ENCODE results near the gene DENND11.

DNA sequence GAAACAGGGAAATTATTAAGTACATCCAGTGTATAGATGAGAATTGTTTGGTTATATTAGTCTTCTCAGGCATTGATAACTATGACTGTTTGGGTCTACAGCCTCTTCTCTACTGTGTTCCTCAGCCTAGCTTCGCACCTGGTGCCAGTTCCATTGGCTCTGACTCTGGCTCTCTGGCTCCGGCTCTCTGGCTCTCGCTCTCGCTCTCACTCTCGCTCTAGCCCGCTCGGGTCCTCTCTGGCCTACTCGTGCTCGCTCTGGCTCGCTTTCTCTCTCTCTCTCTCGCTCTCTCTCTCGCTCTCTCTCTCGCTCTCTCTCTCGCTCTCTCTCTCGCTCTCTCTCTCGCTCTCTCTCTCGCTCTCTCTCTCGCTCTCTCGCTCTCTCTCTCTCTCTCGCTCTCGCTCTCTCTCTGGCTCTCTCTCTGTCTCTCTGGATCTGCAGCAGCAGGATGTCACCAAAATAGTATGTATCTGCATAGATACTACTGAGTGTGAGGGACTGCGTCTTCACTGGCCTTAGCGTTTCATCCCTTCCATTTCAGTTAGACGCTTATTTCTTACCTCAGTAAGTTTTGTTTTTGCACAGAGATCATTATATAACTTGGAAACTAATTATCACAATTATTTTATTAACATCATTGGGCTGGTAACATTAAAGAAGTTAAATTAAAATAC, 29.6 kb upstream of the DENND11 start:
- TF ChIP-seq, protein P1, sequence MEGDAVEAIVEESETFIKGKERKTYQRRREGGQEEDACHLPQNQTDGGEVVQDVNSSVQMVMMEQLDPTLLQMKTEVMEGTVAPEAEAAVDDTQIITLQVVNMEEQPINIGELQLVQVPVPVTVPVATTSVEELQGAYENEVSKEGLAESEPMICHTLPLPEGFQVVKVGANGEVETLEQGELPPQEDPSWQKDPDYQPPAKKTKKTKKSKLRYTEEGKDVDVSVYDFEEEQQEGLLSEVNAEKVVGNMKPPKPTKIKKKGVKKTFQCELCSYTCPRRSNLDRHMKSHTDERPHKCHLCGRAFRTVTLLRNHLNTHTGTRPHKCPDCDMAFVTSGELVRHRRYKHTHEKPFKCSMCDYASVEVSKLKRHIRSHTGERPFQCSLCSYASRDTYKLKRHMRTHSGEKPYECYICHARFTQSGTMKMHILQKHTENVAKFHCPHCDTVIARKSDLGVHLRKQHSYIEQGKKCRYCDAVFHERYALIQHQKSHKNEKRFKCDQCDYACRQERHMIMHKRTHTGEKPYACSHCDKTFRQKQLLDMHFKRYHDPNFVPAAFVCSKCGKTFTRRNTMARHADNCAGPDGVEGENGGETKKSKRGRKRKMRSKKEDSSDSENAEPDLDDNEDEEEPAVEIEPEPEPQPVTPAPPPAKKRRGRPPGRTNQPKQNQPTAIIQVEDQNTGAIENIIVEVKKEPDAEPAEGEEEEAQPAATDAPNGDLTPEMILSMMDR (IDR thresholded peaks at IDR 0.05): peak in 1 of 6 experiments; percentile 26
- TF ChIP-seq POLR2AphosphoS5 (IDR thresholded peaks at IDR 0.05) (no peak), POLR2A (IDR thresholded peaks at IDR 0.05) (no peak), EP300 (IDR thresholded peaks at IDR 0.05) (no peak)
